ENCODE measurements around the gene MYOG. TPM values are rescaled to one million over a fixed set of nuclear protein-coding genes. Genes with fewer than 3 reads are reported as not detected.

Gene MYOG
- total RNA-seq, 2 donors from 2014 or later: not detected

- no peaks in the 10 kb centered on the region for H3K4me1 Mint-ChIP-seq (ENCODE audit: low read depth)
- H3K4me3 Mint-ChIP-seq: no peak overlapping the region
- peaks cover 0 to 2% of the 10 kb centered on the region in 2 donors for H3K9me3 Mint-ChIP-seq
- ATAC-seq (replicated peaks in 1 of 2) (no peak), DNase-seq (no peak)
- H3K36me3 Mint-ChIP-seq (ENCODE audit: insufficient read depth in 2 of 2): no peaks in the 10 kb centered on the region
- no peak overlapping the region for H3K27ac Mint-ChIP-seq
- peaks cover 29% of the 10 kb centered on the region for H3K27me3 Mint-ChIP-seq (ENCODE audit: low read depth)
Measured at GRCh38 chr1:203103829-203104495, 18.1 kb upstream of the MYOG start.

GRCh38 chr1:203103216-203103615, 17.4 kb upstream of the MYOG start:
- Mint-ChIP-seq H3K9me3 (peaks cover 0 to 2% of the 10 kb centered on the region in 2 donors), H3K27ac (no peak overlapping the region), H3K27me3 (ENCODE audit: low read depth) (peaks cover 22% of the 10 kb centered on the region), H3K4me1 (ENCODE audit: low read depth) (no peaks in the 10 kb centered on the region), H3K4me3 (no peak overlapping the region), H3K36me3 (ENCODE audit: insufficient read depth in 2 of 2) (no peaks in the 10 kb centered on the region)
- DNase-seq: no peak
- ATAC-seq (replicated peaks in 1 of 2): no peak

- Mint-ChIP-seq H3K27ac (no peak overlapping the region), H3K27me3 (ENCODE audit: low read depth) (peaks cover 10% of the 10 kb centered on the region), H3K4me1 (ENCODE audit: low read depth) (no peaks in the 10 kb centered on the region), H3K4me3 (no peak overlapping the region), H3K36me3 (ENCODE audit: insufficient read depth in 2 of 2) (no peaks in the 10 kb centered on the region), H3K9me3 (peaks cover 0 to 2% of the 10 kb centered on the region in 2 donors)
- ATAC-seq (replicated peaks in 1 of 2): no peak
- DNase-seq: no peak
Measured at GRCh38 chr1:203101813-203102634, 16.2 kb upstream of the MYOG start.

- DNase-seq (no peak), ATAC-seq (replicated peaks in 1 of 2) (no peak)
- H3K4me1 Mint-ChIP-seq (ENCODE audit: low read depth): no peaks in the 10 kb centered on the region
- H3K27me3 Mint-ChIP-seq (ENCODE audit: low read depth): peaks cover 4% of the 10 kb centered on the region
- H3K9me3 Mint-ChIP-seq: peaks cover 2 to 6% of the 10 kb centered on the region in 2 donors
- H3K36me3 Mint-ChIP-seq (ENCODE audit: insufficient read depth in 2 of 2): peaks cover 1 to 2% of the 10 kb centered on the region in 2 donors
- no peak overlapping the region for H3K27ac Mint-ChIP-seq
- H3K4me3 Mint-ChIP-seq: no peak overlapping the region
Measured at GRCh38 chr1:203100516-203100869, 14.7 kb upstream of the MYOG start.

DNA sequence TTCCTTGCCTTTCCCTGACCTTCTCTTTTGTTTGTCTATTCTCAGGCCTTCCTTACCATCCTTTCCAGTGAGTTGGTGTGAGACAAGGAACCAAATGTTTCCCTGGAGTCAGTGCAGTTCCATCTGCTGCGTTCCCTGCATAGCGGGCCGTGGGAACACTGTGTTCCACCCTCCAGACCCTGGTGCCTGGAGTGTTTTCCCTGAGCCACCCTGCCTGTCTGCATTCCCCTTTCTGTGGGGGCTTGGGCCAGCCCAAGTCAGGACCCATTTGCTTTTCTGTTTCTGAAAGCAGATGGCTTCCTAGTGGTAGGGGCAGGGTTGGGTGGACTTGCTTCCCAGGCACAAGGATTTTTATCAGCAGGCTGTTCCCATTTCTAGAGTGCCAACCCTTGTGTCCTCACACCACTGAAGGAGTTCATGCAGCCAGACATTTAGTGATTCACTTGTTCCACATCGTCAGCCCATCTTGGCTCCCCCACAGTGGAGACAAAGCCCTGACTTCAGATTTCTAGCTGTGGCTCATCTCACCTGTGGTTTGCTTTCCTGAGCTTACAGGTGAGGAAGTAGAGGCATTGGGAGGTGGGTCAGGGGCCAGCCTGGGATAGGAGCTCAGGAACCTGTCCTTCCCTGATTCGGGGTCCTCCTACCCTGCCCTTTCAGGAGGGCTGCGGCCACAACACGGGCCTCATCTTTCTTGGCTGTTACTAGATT, 14.1 kb upstream of the MYOG start:
- H3K36me3 Mint-ChIP-seq (ENCODE audit: insufficient read depth in 2 of 2): peaks cover 3 to 5% of the 10 kb centered on the region in 2 donors
- peaks cover 7 to 9% of the 10 kb centered on the region in 2 donors for H3K9me3 Mint-ChIP-seq
- H3K27ac Mint-ChIP-seq: no peak overlapping the region
- ATAC-seq (replicated peaks in 1 of 2): no peak
- H3K4me1 Mint-ChIP-seq (ENCODE audit: low read depth): no peaks in the 10 kb centered on the region
- no peak overlapping the region for H3K4me3 Mint-ChIP-seq
- no peak for DNase-seq
- H3K27me3 Mint-ChIP-seq (ENCODE audit: low read depth): no peaks in the 10 kb centered on the region

DNA sequence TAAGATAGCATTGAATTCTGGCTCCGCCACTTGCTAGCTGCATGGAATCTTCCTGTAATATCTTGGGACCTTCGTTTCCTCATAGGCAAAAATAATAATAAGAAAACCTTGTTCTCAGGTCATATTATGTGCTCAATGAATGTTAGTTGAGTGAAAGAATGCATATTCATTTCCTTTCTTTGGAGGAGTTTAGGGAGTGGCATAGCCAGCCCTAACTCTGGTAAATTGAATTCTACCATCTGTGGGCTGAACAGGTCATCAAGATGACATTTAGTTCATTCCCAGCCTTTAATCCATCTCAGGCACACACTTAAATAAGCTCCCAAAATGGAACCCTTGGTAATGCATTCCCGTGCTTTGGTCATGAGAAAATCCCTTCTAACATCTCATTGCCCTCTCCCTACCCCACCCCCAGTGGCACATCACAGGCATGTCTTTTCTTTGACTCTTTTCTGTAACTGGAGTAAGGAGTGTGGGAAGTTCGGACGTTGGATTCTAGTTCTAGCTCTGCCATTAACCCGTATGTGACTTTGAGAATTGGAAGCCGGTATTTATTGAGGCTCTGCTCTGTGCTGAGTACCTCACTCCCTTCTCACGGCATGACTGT, 13.2 kb upstream of the MYOG start:
- Mint-ChIP-seq H3K4me3 (no peak overlapping the region), H3K27ac (no peak overlapping the region), H3K36me3 (ENCODE audit: insufficient read depth in 2 of 2) (peaks cover 3 to 9% of the 10 kb centered on the region in 2 donors), H3K27me3 (ENCODE audit: low read depth) (no peaks in the 10 kb centered on the region), H3K9me3 (peaks cover 8 to 14% of the 10 kb centered on the region in 2 donors), H3K4me1 (ENCODE audit: low read depth) (no peaks in the 10 kb centered on the region)
- no peak for DNase-seq
- no peak for ATAC-seq (replicated peaks in 1 of 2)

GRCh38 chr1:203098445-203098844, 12.6 kb upstream of the MYOG start:
- Mint-ChIP-seq H3K27me3 (ENCODE audit: low read depth) (no peaks in the 10 kb centered on the region), H3K27ac (no peak overlapping the region), H3K4me3 (no peak overlapping the region), H3K9me3 (peaks cover 8 to 14% of the 10 kb centered on the region in 2 donors), H3K4me1 (ENCODE audit: low read depth) (no peaks in the 10 kb centered on the region), H3K36me3 (ENCODE audit: insufficient read depth in 2 of 2) (peaks cover 3 to 9% of the 10 kb centered on the region in 2 donors)
- DNase-seq: no peak
- no peak for ATAC-seq (replicated peaks in 1 of 2)

GRCh38 chr1:203097001-203097400, 11.2 kb upstream of the MYOG start:
- peaks cover 14% of the 10 kb centered on the region for H3K27me3 Mint-ChIP-seq (ENCODE audit: low read depth)
- peaks cover 3 to 9% of the 10 kb centered on the region in 2 donors for H3K36me3 Mint-ChIP-seq (ENCODE audit: insufficient read depth in 2 of 2)
- no peak overlapping the region for H3K27ac Mint-ChIP-seq
- H3K4me1 Mint-ChIP-seq (ENCODE audit: low read depth): no peaks in the 10 kb centered on the region
- ATAC-seq (replicated peaks in 1 of 2) (no peak), DNase-seq (no peak)
- peaks cover 8 to 14% of the 10 kb centered on the region in 2 donors for H3K9me3 Mint-ChIP-seq
- no peak overlapping the region for H3K4me3 Mint-ChIP-seq

DNA sequence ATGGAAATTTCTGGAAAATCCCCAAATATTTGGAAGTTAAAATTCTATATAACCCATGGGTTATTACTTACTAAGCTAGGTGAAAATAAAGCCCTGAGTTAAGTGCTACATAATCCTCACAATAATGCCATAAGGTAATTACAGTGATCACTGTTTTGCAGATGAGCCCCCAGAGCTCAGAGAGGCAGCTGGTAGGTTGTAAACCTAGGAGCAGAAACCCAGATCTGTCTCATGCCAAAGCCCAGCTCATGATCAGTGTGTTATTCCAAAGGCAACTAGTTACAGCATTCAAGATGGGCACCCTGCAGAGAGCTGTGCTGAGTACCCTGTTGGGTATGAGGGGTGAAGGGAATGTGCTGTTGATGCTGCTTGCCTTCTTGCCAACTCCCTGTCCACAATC, 10.8 kb upstream of the MYOG start:
- Mint-ChIP-seq H3K36me3 (ENCODE audit: insufficient read depth in 2 of 2) (peaks cover 3 to 9% of the 10 kb centered on the region in 2 donors), H3K27ac (no peak overlapping the region), H3K9me3 (peaks cover 8 to 14% of the 10 kb centered on the region in 2 donors), H3K27me3 (ENCODE audit: low read depth) (peaks cover 14% of the 10 kb centered on the region), H3K4me3 (no peak overlapping the region), H3K4me1 (ENCODE audit: low read depth) (no peaks in the 10 kb centered on the region)
- DNase-seq: no peak
- ATAC-seq (replicated peaks in 1 of 2): no peak

DNA sequence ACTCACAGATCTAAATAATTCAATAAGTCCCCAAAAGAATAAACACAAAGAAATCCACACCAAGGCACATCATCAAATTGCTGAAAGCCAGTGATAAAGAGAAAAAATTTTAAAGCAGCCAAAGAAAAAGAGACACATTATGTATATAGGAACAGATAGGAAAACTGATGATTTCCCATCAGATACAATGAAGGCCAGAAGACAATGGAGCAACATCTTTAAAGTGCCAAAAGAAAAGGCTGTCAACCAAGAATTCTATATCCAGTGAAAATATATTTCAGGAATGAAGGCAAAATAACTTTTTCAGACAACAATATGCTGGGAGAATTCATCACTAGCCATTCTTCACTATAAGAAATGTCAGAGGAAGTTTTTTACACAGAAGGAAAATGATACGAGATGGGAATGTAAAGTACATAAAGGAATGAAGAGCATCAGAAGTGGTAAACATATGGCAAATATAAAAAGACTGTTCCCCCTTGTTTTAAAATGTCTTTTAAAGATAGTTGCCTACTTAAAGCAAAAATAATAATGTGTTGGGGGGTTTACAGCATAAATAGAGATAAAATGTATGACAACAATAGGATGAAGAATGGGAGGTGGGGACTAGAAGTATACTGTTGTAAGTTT, 9.4 kb upstream of the MYOG start:
- H3K27me3 Mint-ChIP-seq (ENCODE audit: low read depth): peaks cover 22% of the 10 kb centered on the region
- DNase-seq: no peak
- H3K36me3 Mint-ChIP-seq (ENCODE audit: insufficient read depth in 2 of 2): peaks cover 3 to 9% of the 10 kb centered on the region in 2 donors
- no peak overlapping the region for H3K27ac Mint-ChIP-seq
- no peak for ATAC-seq (replicated peaks in 1 of 2)
- no peak overlapping the region for H3K4me3 Mint-ChIP-seq
- no peaks in the 10 kb centered on the region for H3K4me1 Mint-ChIP-seq (ENCODE audit: low read depth)
- H3K9me3 Mint-ChIP-seq: peaks cover 8 to 14% of the 10 kb centered on the region in 2 donors

GRCh38 chr1:203093754-203094410, 8.1 kb upstream of the MYOG start:
- H3K9me3 Mint-ChIP-seq: peaks cover 8 to 14% of the 10 kb centered on the region in 2 donors

GRCh38 chr1:203091761-203092330, 6.0 kb upstream of the MYOG start:
- Mint-ChIP-seq H3K4me1 (ENCODE audit: low read depth) (no peaks in the 10 kb centered on the region), H3K27ac (no peak overlapping the region), H3K9me3 (peaks cover 8 to 12% of the 10 kb centered on the region in 2 donors), H3K36me3 (ENCODE audit: insufficient read depth in 2 of 2) (peaks cover 3 to 8% of the 10 kb centered on the region in 2 donors), H3K27me3 (ENCODE audit: low read depth) (peaks cover 27% of the 10 kb centered on the region), H3K4me3 (no peak overlapping the region)
- ATAC-seq (replicated peaks in 1 of 2) (no peak), DNase-seq (no peak)

More at GRCh38 chr1:203093754-203094410, 8.1 kb upstream of the MYOG start:
- Mint-ChIP-seq H3K4me1 (ENCODE audit: low read depth) (no peaks in the 10 kb centered on the region), H3K4me3 (no peak overlapping the region), H3K27me3 (ENCODE audit: low read depth) (peaks cover 22% of the 10 kb centered on the region), H3K36me3 (ENCODE audit: insufficient read depth in 2 of 2) (peaks cover 3 to 9% of the 10 kb centered on the region in 2 donors), H3K27ac (no peak overlapping the region)
- DNase-seq (no peak), ATAC-seq (replicated peaks in 1 of 2) (no peak)
